ENCODE data around the gene CXCL1. TPM values are rescaled to one million over a fixed set of nuclear protein-coding genes. Genes with fewer than 3 reads are reported as not detected.

Gene CXCL1
- total RNA-seq, 1 experiment from 2014 or later, result not detected

DNA sequence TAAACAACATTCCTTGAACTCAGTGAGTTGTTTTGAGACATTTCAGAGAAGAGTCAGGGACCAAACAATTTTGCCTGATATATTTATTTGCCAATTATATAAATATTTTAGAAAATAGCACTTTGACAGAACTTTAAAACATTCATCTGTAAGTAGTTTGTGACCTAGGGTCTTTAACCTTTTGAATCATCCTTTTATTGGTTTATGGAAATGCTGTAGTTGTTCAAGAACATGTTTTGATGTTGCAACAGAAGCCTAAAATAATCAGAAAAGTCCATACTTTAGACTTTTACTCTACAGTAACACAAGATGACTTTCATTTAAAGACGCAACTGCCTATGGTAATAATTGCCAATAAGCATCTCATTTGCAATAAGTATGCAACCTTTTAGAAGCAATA is 43.0 kb downstream of the CXCL1 start:
- no peak for DNase-seq (ENCODE audit: low read depth)

GRCh38 chr4:73914071-73914470 is 44.9 kb downstream of the CXCL1 start:
- no peak for DNase-seq (ENCODE audit: low read depth)

DNA sequence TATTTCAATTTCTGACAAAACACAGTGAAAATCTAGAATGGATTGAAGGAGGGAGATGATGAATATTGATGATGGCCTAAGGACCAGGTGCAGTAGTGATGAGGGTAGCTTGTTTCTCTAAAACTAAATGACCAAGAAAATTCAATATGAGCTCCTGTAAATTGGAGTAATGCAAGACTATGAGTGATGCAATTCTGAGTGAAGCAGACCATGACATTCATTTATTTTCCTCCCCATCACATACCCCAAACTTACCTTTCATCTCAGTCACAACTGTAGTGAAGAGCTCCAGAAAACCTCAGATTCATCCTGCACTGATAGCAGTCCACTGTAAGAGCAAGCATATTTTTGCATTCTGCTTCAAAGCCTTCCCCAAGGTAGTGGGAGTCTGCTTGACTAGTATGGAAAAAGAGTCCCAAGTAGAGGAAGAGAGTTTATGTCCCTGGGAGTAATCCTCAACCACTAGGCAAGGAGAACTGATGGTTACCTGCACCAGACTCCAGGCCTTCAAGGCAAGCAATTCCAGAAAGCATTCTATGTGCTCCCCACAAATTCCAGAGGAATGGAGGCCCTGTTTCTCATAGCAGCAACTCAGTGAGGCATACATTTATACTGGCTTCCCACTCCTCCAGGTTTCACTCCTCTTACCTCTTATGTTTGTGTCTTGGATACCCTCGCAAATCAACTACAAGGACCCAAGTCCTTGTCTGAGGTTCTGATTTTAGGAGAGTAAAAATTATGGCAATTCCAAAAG is 47.2 kb downstream of the CXCL1 start:
- no peak for DNase-seq (ENCODE audit: low read depth)

DNA sequence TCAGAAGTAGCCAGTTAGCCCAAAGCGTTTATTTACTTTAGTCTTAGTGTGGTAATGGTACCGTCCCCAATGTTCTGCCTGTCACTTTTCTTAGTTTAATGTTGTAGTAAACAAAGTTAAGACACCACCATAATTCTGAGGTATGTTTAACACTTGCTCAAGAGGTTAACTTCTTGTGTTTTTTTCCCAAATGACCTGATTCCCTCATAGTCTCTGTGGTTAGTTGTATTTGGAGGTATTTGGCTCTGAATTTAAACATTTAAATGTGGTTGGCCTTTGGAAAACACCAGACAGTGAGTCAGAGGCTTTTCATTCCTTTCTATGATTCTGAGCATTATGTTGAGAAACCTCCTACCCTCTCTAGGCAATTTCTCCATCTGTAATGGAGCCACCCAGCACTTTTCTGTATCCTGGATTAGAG is 47.9 kb downstream of the CXCL1 start:
- peak; percentile 93 for DNase-seq (ENCODE audit: low read depth)

GRCh38 chr4:73918058-73918457 is 48.9 kb downstream of the CXCL1 start:
- no peak for DNase-seq (ENCODE audit: low read depth)

DNA sequence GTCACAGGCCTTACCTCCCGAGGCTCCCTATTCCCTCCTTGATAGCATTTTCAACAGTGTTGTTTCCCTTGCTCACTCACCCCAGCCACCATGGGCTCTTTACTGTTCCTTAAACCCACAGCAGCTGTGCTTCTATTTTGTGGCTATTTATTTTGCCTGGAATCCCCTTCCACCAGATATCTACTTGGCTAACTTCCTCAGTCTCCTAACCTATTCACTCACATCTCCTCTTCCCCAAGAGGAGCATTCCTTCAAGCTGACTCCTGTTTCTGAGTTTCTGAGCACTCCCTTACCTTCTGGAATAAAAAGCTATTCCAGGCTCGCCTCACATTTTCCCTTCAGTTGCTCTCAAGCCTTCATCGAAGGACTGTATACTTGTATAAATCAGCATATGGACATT is 50.5 kb downstream of the CXCL1 start:
- no peak for DNase-seq (ENCODE audit: low read depth)

Other genes starting within 250 kb of the CXCL1 start
- not detected in 2 replicates for gene RASSF6, start 249.0 kb upstream of the CXCL1 start, total RNA-seq (2014; rRNA removed; shearing (Covaris generic))
- gene CXCL8, start 128.8 kb upstream of the CXCL1 start, total RNA-seq (2014; rRNA removed; shearing (Covaris generic)), result 9.4 and 12.9 TPM in 2 replicates
- gene CXCL6, start 32.7 kb upstream of the CXCL1 start, total RNA-seq (2014; rRNA removed; shearing (Covaris generic)), result not detected in 2 replicates
- not detected in 2 replicates for gene PF4V1, start 16.1 kb upstream of the CXCL1 start, total RNA-seq (2014; rRNA removed; shearing (Covaris generic))
- gene PF4, start 112.6 kb downstream of the CXCL1 start, total RNA-seq (2014; rRNA removed; shearing (Covaris generic)), result not detected in 2 replicates
- gene PPBP, start 118.8 kb downstream of the CXCL1 start, total RNA-seq (2014; rRNA removed; shearing (Covaris generic)), result not detected in 2 replicates
- 0.10 TPM in 1 of 2 replicates, not detected in the other for gene CXCL5, start 129.3 kb downstream of the CXCL1 start, total RNA-seq (2014; rRNA removed; shearing (Covaris generic))
- 3.8 and 5.5 TPM in 2 replicates for gene CXCL3, start 169.3 kb downstream of the CXCL1 start, total RNA-seq (2014; rRNA removed; shearing (Covaris generic))
- not detected in 2 replicates for gene CXCL2, start 229.8 kb downstream of the CXCL1 start, total RNA-seq (2014; rRNA removed; shearing (Covaris generic))

Data from HT1080 (cell line).